ENCODE measurements around the gene THSD7B. TPM values are rescaled to one million over a fixed set of nuclear protein-coding genes. Genes with fewer than 3 reads are reported as not detected.

Gene THSD7B
- total and polyA plus RNA-seq, 10 of the 15 experiments (the other 5 are each of a cell fraction or from before 2014, with no cell fraction given): 0.03 to 0.56 (median 0.28) TPM

DNA sequence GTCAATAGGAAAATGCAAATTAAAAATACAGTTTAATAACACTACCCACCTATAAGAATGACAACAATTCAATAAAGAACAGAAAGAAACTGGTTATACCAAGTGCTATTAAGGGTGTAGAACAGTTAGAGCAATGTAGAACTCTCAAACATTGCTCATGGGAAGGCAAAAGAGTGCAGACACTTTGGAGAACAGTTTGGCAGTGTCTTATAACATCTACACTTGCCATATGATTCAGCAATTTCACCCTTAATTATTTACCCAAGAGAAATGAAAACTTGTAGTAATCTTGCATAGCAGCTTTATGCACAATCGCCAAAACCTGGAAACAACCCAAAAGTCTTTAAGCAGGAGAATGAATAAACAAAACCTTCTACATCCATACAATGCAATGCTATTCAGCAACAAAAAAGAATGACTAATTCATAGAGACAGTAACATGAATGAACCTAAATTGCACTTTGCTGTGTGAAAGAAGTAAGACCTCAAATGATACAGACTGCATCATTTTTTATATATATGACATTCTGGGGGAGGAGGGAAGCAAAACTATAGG, 455.2 kb downstream of the THSD7B start:
- CTCF ChIA-PET: interaction anchor here (1.2 kb wide), 1 partner anchor 11 kb away, joined by 3 read pairs; no protein-coding TSS in a partner anchor
- WGBS (ENCODE audit: insufficient coverage, insufficient replicate concordance, low lambda C conversion rate, missing lambda C conversion rate): 57% methylated on average over 1 of the region's 1 CpG
- RAD21 ChIA-PET (ENCODE audit: unreplicated experiment): interaction anchor here (1.4 kb wide), 1 partner anchor 42 kb away, joined by 3 read pairs; no protein-coding TSS in a partner anchor
- SMC1A ChIA-PET (ENCODE audit: uncharacterized antibody, unreplicated experiment): interaction anchor here (2.2 to 3.6 kb wide), 3 partner anchors 10 to 46 kb away, joined by 13 to 31 read pairs (median 23); no protein-coding TSS in a partner anchor
- POLR2A ChIA-PET: no interaction called here
- no peaks in the 10 kb centered on the region for H3K27me3 ChIP-seq (replicated peaks in 1 of 2; ENCODE audit: control insufficient read depth in 2 of 2, insufficient read depth in 2 of 2, low read length in 1 of 2)
- H4K20me1 ChIP-seq (ENCODE audit: control insufficient read depth, insufficient read depth): no peaks in the 10 kb centered on the region
- TF ChIP-seq MTA2 (IDR thresholded peaks at IDR 0.05; ENCODE audit: low read depth): peak; percentile 40; the same call in 1 of the 2 replicates
- TF ChIP-seq, protein P1, sequence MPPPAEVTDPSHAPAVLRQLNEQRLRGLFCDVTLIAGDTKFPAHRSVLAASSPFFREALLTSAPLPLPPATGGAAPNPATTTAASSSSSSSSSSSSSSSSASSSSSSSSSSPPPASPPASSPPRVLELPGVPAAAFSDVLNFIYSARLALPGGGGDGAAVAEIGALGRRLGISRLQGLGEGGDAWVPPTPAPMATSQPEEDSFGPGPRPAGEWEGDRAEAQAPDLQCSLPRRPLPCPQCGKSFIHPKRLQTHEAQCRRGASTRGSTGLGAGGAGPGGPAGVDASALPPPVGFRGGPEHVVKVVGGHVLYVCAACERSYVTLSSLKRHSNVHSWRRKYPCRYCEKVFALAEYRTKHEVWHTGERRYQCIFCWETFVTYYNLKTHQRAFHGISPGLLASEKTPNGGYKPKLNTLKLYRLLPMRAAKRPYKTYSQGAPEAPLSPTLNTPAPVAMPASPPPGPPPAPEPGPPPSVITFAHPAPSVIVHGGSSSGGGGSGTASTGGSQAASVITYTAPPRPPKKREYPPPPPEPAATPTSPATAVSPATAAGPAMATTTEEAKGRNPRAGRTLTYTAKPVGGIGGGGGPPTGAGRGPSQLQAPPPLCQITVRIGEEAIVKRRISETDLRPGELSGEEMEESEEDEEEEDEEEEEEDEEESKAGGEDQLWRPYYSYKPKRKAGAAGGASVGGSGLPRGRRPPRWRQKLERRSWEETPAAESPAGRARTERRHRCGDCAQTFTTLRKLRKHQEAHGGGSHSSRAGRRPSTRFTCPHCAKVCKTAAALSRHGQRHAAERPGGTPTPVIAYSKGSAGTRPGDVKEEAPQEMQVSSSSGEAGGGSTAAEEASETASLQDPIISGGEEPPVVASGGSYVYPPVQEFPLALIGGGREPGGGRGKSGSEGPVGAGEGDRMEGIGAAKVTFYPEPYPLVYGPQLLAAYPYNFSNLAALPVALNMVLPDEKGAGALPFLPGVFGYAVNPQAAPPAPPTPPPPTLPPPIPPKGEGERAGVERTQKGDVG (CRISPR knock-in tag; IDR thresholded peaks at IDR 0.05): no peak
- TF ChIP-seq, protein P2, sequence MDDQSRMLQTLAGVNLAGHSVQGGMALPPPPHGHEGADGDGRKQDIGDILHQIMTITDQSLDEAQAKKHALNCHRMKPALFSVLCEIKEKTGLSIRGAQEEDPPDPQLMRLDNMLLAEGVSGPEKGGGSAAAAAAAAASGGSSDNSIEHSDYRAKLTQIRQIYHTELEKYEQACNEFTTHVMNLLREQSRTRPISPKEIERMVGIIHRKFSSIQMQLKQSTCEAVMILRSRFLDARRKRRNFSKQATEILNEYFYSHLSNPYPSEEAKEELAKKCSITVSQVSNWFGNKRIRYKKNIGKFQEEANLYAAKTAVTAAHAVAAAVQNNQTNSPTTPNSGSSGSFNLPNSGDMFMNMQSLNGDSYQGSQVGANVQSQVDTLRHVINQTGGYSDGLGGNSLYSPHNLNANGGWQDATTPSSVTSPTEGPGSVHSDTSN (IDR thresholded peaks at IDR 0.05; ENCODE audit: insufficient replicate concordance, low read depth, low read length): no peak
- no TSS peak for BruUV-seq (replicated peaks)
- peak; percentile 50 for ATAC-seq
- intact Hi-C loops (cut with micrococcal nuclease; ENCODE audit: unreplicated experiment) (loop anchor here (1.0 to 5.0 kb wide), 3 partner anchors 47 to 288 kb away; no protein-coding TSS in a partner anchor), in situ Hi-C loops (cut with MboI) (no loop called here)
- no peak overlapping the region for H3K9ac ChIP-seq (ENCODE audit: control insufficient read depth, insufficient read depth, low read length)
- no peak for DNase-seq (ENCODE audit: low read depth, low spot score)
- H3K27ac ChIP-seq (ENCODE audit: control insufficient read depth, insufficient read depth): no peak overlapping the region
- no peaks in the 10 kb centered on the region for H3K79me2 ChIP-seq (ENCODE audit: control insufficient read depth, insufficient read depth, low read length)
- no peaks in the 10 kb centered on the region for H3K9me3 ChIP-seq (replicated peaks; ENCODE audit: control insufficient read depth, insufficient read depth, low read length)
- FAIRE-seq: no peak
- no peaks in the 10 kb centered on the region for H3K36me3 ChIP-seq (ENCODE audit: control insufficient read depth in 2 of 2, insufficient read depth in 2 of 2, low read length in 1 of 2)
- H3K4me1 ChIP-seq (ENCODE audit: control insufficient read depth, insufficient read depth, low read length): no peaks in the 10 kb centered on the region
- H2AFZ ChIP-seq (ENCODE audit: control insufficient read depth, low read depth, low read length): no peak overlapping the region
- no peak overlapping the region for H3K4me2 ChIP-seq (ENCODE audit: control insufficient read depth, insufficient read depth)
- H3K4me3 ChIP-seq: no peak overlapping the region
